Fibroblast of pulmonary artery (primary cell): ENCODE results near the gene RTP5.
"Not testable (repeated sequence)": the region's sequence is repeated elsewhere in the genome, so short reads cannot be mapped to it uniquely, and the experiment has no call there.

ENCODE experiments used
- DNase-seq: peaks from one replicate; pipeline ENCODE4 v3.0.0-alpha.2; 2010; ENCODE audit warnings: low read depth
- H3K4me3 ChIP-seq: replicated peaks from 2 replicates; pipeline ENCODE4 v1.5.1; 2011; ENCODE audit warnings: low read depth, mild to moderate bottlenecking, control low read depth, low read length, moderate library complexity
- TF ChIP-seq, protein P1 (sequence below): IDR thresholded peaks from 2 replicates; pipeline ENCODE4 v1.5.1; 2011; ENCODE audit warnings: mild to moderate bottlenecking, control low read depth, low read length, inconsistent platforms; ENCODE audit errors: missing control alignments

RTP5 gene

DNA sequence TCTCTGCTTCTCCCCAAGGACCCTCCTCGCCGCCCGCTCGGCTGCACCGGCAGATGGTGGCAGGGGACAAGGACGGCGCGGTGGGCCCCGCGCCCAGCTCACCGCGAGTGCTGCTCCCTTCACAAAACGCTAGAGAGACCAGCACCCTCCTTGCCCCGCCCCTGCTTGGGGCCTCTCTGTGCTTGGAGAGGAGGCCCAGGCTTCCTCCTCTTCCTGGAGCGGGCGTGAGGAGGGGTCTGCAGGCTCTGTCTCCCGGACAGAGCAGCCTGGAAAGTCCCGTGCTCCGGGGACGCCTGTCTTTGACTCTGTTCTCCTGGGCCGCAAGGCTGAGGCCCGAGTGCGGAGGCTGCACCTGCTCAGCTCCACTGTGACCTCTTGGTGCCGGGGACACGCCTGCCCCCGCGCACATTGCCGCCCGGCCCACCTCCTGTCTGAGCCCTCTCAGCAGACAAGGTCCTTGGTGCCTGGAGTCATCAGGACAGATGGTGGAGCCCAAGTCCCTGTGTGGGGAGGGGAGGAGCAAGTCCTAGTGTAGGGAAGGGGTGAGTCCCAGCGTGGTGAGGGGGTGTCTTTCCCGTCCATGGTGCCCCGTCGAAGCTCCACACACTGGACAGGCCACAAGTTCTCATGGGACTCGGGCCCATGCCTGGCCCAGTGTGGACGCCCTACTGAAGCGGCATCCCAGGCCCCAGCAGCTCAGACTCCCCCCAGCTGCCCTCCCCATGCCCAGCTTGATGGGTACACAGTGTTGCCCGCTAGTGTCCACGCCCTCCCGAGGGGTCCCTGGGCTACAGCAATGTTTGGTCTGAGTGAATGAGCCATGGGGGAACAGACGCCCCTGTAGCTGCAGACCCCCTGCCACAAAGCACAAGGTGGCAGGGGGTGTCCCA is 33.8 kb downstream of the RTP5 start:
- TF ChIP-seq, protein P1, sequence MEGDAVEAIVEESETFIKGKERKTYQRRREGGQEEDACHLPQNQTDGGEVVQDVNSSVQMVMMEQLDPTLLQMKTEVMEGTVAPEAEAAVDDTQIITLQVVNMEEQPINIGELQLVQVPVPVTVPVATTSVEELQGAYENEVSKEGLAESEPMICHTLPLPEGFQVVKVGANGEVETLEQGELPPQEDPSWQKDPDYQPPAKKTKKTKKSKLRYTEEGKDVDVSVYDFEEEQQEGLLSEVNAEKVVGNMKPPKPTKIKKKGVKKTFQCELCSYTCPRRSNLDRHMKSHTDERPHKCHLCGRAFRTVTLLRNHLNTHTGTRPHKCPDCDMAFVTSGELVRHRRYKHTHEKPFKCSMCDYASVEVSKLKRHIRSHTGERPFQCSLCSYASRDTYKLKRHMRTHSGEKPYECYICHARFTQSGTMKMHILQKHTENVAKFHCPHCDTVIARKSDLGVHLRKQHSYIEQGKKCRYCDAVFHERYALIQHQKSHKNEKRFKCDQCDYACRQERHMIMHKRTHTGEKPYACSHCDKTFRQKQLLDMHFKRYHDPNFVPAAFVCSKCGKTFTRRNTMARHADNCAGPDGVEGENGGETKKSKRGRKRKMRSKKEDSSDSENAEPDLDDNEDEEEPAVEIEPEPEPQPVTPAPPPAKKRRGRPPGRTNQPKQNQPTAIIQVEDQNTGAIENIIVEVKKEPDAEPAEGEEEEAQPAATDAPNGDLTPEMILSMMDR, result no peak
- no peak overlapping the region for H3K4me3 ChIP-seq
- DNase-seq, result no peak

DNA sequence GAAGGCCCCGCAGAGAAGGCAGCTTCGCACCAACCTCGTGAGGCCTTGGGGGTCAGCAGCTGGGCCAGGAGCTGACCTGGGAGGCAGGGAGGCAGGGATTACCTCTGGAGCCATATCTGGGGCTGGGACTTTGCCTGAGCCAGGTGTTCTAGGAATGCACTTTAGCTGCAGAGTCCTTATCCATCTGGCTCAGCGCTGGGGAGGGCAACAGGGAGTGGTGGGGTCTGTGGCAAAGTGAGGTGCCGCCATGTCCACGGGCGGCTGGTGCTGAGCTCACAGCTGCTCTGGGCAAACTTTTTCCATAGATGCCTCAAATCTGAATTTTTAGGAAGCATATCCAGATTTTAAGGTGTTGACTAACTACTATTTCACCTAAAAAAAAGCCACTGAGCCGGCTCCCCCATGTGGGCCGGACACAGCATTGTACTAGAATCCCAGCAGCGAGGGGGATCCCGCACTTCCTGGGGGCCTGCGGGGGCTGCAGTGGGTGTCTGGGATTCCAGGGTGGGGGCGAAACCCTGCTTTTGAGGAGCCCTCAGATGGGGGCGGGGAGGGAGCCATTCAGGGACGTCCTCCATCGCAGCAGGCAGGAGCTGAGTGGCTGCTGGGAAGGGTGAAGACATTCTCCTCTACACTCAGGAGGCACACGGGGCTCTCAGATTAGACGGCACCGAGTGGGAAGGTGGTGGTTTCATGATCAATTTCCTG is 34.6 kb downstream of the RTP5 start:
- TF ChIP-seq, protein P1, result no peak
- no peak for DNase-seq
- no peak overlapping the region for H3K4me3 ChIP-seq

DNA sequence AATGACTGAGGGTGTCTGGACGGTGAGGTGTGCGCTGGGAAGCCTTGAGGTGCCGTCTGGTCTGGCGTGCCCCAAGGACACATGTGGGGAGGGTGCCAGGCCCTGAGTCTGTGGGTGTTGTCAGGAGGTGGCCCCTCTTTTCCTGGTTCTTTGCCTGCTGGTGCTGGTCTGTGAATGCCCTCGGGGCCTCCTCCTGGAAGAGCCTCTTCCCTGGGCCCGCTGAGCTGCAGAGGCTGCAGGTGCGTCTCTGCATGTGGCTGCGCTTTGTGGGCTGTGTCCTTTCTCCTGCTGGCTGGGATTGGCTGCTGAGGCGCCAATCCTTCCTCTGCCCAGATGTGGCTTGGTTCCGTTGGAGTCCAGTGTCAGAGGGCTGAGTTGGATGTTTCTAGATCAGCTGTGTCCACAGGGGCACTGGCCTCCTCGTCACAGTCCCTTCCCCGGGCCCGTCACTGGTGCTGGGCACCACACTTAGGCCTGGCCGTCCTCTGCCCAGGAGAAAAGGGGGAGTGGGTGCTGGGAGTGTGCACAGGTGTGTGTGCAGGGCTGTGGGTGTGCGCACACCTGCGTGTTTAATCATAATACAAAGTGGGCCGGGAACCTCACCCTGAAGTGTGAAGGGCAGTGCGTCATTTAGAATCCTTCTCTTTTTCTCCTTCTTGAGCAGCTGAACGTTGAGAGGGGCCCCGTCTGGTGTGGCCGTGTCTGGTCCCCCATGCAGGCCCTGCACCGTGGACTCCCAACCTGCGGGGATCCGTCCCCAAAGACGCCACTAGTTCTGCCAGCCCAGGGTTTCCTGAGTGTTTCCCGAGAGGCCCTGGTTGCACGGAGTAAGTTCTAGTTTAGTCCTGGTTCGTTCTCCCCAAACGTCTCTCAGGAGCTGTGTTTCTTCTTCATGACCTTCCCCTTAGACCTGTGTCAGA is 35.5 kb downstream of the RTP5 start:
- TF ChIP-seq, protein P1, result no peak
- no peak overlapping the region for H3K4me3 ChIP-seq
- no peak for DNase-seq

DNA sequence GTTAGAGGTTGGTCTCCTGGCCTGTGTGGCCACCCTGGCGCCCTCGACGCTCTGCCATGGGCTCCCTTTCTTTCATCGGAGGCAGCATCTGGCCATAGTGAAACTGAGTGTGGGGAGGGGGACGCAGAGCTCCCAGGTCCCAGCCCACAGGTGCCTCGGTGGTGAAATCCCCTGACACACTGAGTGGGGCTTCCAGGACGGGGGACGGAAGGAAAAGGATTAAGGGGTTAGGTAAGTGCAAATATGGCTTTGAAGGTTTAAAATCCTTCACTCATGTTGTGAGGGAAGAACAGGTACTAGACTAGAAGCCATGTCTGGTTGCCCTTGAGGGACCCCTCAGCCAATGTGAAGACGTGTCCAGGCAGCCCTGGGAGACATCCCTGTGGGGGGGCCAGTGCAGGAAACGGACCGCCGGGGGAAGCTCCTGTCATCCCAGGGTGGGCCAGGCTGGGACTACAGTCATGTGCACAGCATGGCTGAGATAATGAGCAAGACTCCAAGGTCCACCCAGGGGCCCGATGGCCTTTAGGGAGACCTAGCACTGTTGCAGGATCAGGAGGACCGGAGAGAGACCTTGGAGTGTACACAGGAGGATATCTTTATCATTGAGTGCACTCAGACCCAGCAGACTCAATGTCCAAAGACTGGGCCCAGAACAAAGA is 36.3 kb downstream of the RTP5 start:
- DNase-seq, result no peak
- H3K4me3 ChIP-seq, result no peak overlapping the region
- TF ChIP-seq, protein P1, result no peak

DNA sequence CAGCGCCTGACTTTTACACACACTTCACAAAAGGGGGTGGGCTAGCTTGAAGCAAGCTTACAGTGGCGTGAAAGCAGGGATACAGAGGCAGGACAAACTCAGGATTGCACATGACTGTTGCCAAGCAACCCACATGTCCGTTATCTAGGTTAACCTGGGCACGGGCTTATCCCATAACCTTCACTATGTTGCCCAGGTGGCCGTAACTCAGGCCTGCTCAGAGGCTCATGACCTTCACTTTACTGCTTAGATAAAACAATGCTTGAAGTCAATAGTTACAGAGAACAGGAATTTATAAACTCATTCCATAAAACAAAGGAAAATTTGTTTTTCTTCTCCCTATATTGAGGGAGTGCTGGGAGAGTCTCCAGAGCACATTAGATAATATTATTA is 36.8 kb downstream of the RTP5 start:
- not testable (repeated sequence) for DNase-seq, H3K4me3 ChIP-seq

DNA sequence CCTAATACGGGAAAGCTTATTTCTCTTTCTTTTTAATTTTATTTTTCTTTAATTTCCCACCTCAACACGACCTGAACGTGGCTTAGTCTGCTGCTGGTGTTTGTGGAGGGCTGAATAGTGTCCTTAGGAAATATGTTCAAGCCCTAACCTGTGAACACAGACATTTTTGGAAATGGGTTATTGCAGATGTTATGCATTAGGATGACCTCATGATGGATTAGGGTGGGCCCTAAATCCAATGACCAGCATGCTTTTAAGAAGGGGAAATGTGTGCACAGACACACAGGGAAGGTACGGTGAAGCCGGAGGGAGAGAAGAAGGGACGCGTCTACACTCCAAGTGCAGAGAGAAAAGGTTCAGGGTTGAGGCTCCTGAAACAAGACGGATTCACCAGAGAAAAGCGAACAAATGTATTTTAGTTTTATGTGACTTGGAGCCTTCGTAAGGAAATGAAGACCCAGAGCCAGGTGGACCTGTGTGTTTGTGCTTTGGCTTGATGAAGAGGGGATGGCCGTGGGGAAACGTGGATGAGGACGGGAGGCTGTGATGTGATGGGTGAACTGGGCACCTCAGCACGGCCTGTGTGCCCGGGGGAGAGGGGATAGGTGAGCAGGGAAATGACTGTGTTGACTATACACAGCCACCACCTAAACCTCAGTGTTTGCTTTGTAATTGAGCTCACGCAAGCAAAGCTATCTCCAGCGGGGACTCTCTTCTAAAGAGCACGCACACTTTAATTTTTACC is 37.5 kb downstream of the RTP5 start:
- no peak for DNase-seq
- TF ChIP-seq, protein P1, result no peak
- no peak overlapping the region for H3K4me3 ChIP-seq

DNA sequence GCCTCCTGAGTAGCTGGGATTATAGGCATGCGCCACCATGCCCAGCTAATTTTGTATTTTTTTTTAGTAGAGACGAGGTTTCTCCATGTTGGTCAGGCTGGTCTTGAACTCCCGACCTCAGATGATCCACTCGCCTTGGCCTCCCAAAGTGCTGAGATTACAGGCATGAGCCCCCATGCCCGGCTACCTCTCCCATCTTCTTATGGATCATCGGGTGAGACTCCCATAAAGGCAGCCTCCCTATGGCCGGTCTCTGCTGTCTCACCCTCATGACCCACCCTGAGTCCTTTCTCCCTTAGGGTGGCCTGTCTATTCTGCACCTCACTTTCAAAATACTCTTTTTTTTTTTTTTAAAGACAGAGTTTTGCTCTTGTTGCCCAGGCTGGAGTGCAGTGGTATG is 38.3 kb downstream of the RTP5 start:
- not testable (repeated sequence) for DNase-seq, H3K4me3 ChIP-seq
